ENCODE data around the gene PIP5K1C. TPM values are rescaled to one million over a fixed set of nuclear protein-coding genes. Genes with fewer than 3 reads are reported as not detected.

The PIP5K1C gene
- total RNA-seq, 1 experiment from 2014 or later = 26.9 TPM

- RAD21 ChIA-PET (ENCODE audit: low non-redundant PET in 1 of 2, low total read pairs in 2 of 2, uncharacterized antibody in 2 of 2, unreplicated experiment in 2 of 2) = no interaction called here
- intact Hi-C loops (cut with micrococcal nuclease) = no loop called here
- ATAC-seq = no peak
Observed at GRCh38 chr19:3620817-3621547, 79.3 kb downstream of the PIP5K1C start.

More at GRCh38 chr19:3620817-3621547, 79.3 kb downstream of the PIP5K1C start:
- no peak overlapping the region for H3K4me2 ChIP-seq (ENCODE audit: low read length)
- peaks cover 7 to 12% of the 10 kb centered on the region in 2 experiments; a peak in 3 of 4 replicates for H3K4me1 ChIP-seq (ENCODE audit: control insufficient read depth in 1 of 2, insufficient read depth in 2 of 2, low read length in 2 of 2)
- no TSS peak for BruUV-seq (replicated peaks)
- H3K27ac ChIP-seq (ENCODE audit: low read depth, low read length) = no peak overlapping the region
- ChIA-PET POLR2A (no interaction called here), CTCF (no interaction called here)
- TF ChIP-seq POLR2AphosphoS5 (IDR thresholded peaks at IDR 0.05; ENCODE audit: low read depth, low read length) (no peak), SP1 (IDR thresholded peaks at IDR 0.05; ENCODE audit: low read depth) (no peak), EGR1 (IDR thresholded peaks at IDR 0.05; ENCODE audit: low read depth) (no peak), EZH2 (IDR thresholded peaks at IDR 0.05) (no peak), FOSL1 (IDR thresholded peaks at IDR 0.05; ENCODE audit: low read depth) (no peak), CEBPB (IDR thresholded peaks at IDR 0.05; ENCODE audit: low read depth) (no peak), REST (IDR thresholded peaks at IDR 0.05; ENCODE audit: low read depth) (no peak), POLR2A (IDR thresholded peaks at IDR 0.05; ENCODE audit: borderline replicate concordance, extremely low read depth, insufficient read depth, insufficient read length) (no peak)
- no peak overlapping the region for H3K9ac ChIP-seq (ENCODE audit: low read length)
- peaks cover 2% of the 10 kb centered on the region; the same call in 1 of the 2 replicates for H4K20me1 ChIP-seq (ENCODE audit: insufficient read depth)
- H2AFZ ChIP-seq (ENCODE audit: low read depth, low read length, poor library complexity, severe bottlenecking) = no peak overlapping the region
- H3K36me3 ChIP-seq (ENCODE audit: control insufficient read depth in 1 of 2, insufficient read depth in 2 of 2, low read length in 2 of 2) = peaks cover 0 to 5% of the 10 kb centered on the region in 2 experiments; a peak in 2 of 4 replicates
- peaks cover 26% of the 10 kb centered on the region for H3K79me2 ChIP-seq (ENCODE audit: insufficient read depth, low read length)
- no peaks in the 10 kb centered on the region for H3K9me3 ChIP-seq (ENCODE audit: control insufficient read depth in 1 of 2, insufficient read depth in 1 of 2, low read depth in 1 of 2, low read length in 2 of 2)
- H3K4me3 ChIP-seq (replicated peaks in 1 of 2; ENCODE audit: low read depth in 1 of 2, low read length in 2 of 2) = no peak overlapping the region
- DNase-seq (ENCODE audit: low read depth, low spot score) = no peak
- no peaks in the 10 kb centered on the region for H3K27me3 ChIP-seq (ENCODE audit: insufficient read depth, low read length)
- H3K9me2 ChIP-seq (ENCODE audit: insufficient read depth) = no peaks in the 10 kb centered on the region
